OCI-LY7 (cell line): ENCODE data around the gene REXO1. TPM values are rescaled to one million over a fixed set of nuclear protein-coding genes. Genes with fewer than 3 reads are reported as not detected.

Source experiments
- BruUV-seq: library from RNA; stranded (reverse); fragments of 400-500 nt; replicated peaks from 2 replicates; lab custom pipeline; 2021; lab: Mats Ljungman, UMichigan
- CTCF ChIA-PET: fragments of 300-600 bp; sonication (Branson Sonifier 250); formaldehyde crosslinking; loops from one replicate; lab custom pipeline; 2022; ENCODE audit warnings: antibody characterized with exemption; ENCODE audit not compliant: unreplicated experiment; lab: Charles Lee
- POLR2A ChIA-PET: fragments of 300-600 bp; sonication (Branson Sonifier 250); formaldehyde crosslinking; loops from one replicate; lab custom pipeline; 2022; ENCODE audit warnings: antibody characterized with exemption; lab: Charles Lee
- DNase-seq: peaks from one replicate; pipeline ENCODE4 v3.0.0-alpha.2; 2015; ENCODE audit warnings: low spot score
- H2AFZ ChIP-seq: fragments of 200-600 bp; sonication (generic), shearing (Covaris generic); 2 replicates; pipeline ENCODE4 v1.6.1; 2014; ENCODE audit warnings: mild to moderate bottlenecking, antibody characterized with exemption, low read length, moderate library complexity
- H3K27ac ChIP-seq: fragments of 200-600 bp; sonication (generic); 2 replicates; pipeline ENCODE4 v1.5.1; 2014; ENCODE audit warnings: mixed run types, low read depth, mild to moderate bottlenecking, moderate library complexity, low read length, inconsistent platforms; ENCODE audit not compliant: poor library complexity, severe bottlenecking
- H3K36me3 ChIP-seq: fragments of 200-600 bp; sonication (generic); 2 replicates; pipeline ENCODE4 v1.6.1; 2014; ENCODE audit warnings: mild to moderate bottlenecking, antibody characterized with exemption, low read length, moderate library complexity, mixed read lengths; ENCODE audit not compliant: insufficient read depth
- H3K4me1 ChIP-seq: fragments of 200-600 bp; sonication (generic); 2 replicates; pipeline ENCODE4 v1.5.1; 2014; ENCODE audit warnings: mild to moderate bottlenecking, low read length; ENCODE audit not compliant: insufficient read depth, poor library complexity, severe bottlenecking
- H3K4me2 ChIP-seq: fragments of 200-600 bp; sonication (generic); 2 replicates; pipeline ENCODE4 v1.6.1; 2014; ENCODE audit warnings: mild to moderate bottlenecking, low read length
- H3K4me3 ChIP-seq: fragments of 200-600 bp; sonication (generic); 2 replicates; pipeline ENCODE4 v1.5.1; 2014; ENCODE audit warnings: mild to moderate bottlenecking, low read depth, low read length; ENCODE audit not compliant: poor library complexity, severe bottlenecking
- H3K79me2 ChIP-seq: fragments of 200-600 bp; sonication (generic); 2 replicates; pipeline ENCODE4 v1.6.1; 2016; ENCODE audit warnings: low read depth, mild to moderate bottlenecking, low read length, moderate library complexity, mixed read lengths; ENCODE audit not compliant: insufficient read depth
- H3K9me2 ChIP-seq: fragments of 200-600 bp; sonication (generic); 2 replicates; pipeline ENCODE4 v1.6.1; 2016; ENCODE audit warnings: mild to moderate bottlenecking, low read length, mixed read lengths; ENCODE audit not compliant: insufficient read depth
- H3K9me3 ChIP-seq: fragments of 200-600 bp; sonication (generic); 2 replicates; pipeline ENCODE4 v1.6.1; 2014; ENCODE audit warnings: mild to moderate bottlenecking, mixed run types, low read length, mixed read lengths
- H4K20me1 ChIP-seq: fragments of 200-600 bp; sonication (generic); 2 replicates; pipeline ENCODE4 v1.6.1; 2014; ENCODE audit warnings: mild to moderate bottlenecking, antibody characterized with exemption, low read length, moderate library complexity, mixed read lengths; ENCODE audit not compliant: insufficient read depth
- CTCF ChIP-seq: fragments of 200-600 bp; sonication (generic); conservative IDR thresholded peaks from 2 replicates; pipeline ENCODE4 v1.5.1; 2014; ENCODE audit warnings: mild to moderate bottlenecking, antibody characterized with exemption, low read length, moderate library complexity, mixed read lengths
- EZH2phosphoT487 ChIP-seq: fragments of 200-600 bp; sonication (generic); IDR thresholded peaks from 2 replicates; pipeline ENCODE4 v1.6.1; 2018; ENCODE audit warnings: low read depth, borderline replicate concordance, mild to moderate bottlenecking, mixed run types, antibody characterized with exemption, low read length, moderate library complexity, mixed read lengths
- intact Hi-C: fragments of 100-400 bp; cut with micrococcal nuclease; formaldehyde crosslinking; loops from one replicate; pipeline ENCODE4 v1.10.0; 2022; ENCODE audit not compliant: unreplicated experiment
- total RNA-seq, 2 experiments: library from RNA; depleted of rRNA in 1 of 2; stranded (reverse); fragments of >200 nt in 1 of 2; shearing (Covaris generic) in 1 of 2; gene quantifications; 2 replicates each; pipeline ENCODE4 v1.2.3, GENCODE V29; 2014 to 2022

REXO1 gene
- total RNA-seq, 2 experiments from 2014 or later, result 24.0 to 52.8 TPM

GRCh38 chr19:1822210-1822609 lies 26.1 kb downstream of the REXO1 start:
- Histone ChIP-seq H3K27ac (no peak overlapping the region), H2AFZ (no peak overlapping the region), H3K4me2 (no peak overlapping the region), H3K36me3 (peaks cover 89% of the 10 kb centered on the region), H3K9me2 (no peaks in the 10 kb centered on the region), H3K9me3 (no peaks in the 10 kb centered on the region), H4K20me1 (no peaks in the 10 kb centered on the region), H3K4me1 (no peaks in the 10 kb centered on the region), H3K4me3 (no peak overlapping the region), H3K79me2 (no peaks in the 10 kb centered on the region)
- ChIA-PET CTCF (no interaction called here), POLR2A (no interaction called here)
- TF ChIP-seq EZH2phosphoT487 (no peak), CTCF (no peak)
- intact Hi-C loops, result no loop called here
- DNase-seq, result no peak
- no TSS peak for BruUV-seq

DNA sequence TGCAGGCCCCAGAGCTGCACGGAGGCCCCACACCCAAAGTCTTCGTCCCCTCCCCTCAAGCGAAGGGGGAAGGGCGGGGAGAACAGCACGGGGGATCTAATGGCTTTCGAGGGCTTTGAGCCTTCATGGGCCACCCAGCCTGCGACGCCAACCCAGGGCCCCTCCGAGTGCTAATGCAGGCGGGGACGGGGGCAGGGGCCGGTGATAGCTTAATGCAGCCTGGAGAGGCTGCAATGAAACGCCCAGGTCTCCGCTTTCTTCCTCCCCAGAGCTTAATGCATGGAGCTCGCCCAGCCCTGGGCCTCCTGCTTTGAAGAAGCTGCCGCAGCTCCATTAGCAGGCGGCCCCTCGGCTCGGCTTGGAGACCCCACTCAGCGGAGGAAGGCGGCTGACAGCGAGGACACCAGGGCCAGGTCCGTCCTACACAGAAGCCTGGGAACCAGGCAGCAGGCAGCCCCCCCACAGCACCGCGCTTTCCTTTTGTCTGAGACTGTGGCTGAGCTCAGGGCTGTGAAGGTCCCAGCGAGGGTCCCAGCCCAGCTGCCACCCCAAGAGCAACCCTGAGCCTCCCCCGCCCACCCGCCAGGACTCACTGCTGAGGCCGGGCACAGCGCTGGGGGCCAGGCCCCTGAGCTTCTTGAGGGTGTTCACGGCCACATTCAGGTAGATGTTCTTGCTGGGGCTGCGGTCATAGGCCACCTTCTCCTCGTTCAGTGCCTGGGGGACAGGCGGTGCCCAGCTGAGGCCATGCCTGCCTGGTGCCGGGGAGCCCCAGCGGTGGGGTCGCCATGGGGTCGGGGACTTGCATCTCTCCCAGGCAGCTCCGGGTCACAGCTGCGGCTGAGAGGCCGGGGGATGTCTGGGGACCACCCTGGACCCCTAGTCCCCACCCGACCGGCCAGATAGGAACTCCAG lies 28.7 kb downstream of the REXO1 start:
- POLR2A ChIA-PET, result no interaction called here
- no peaks in the 10 kb centered on the region for H3K4me1 ChIP-seq
- H3K4me3 ChIP-seq, result no peak overlapping the region
- CTCF ChIA-PET, result no interaction called here
- H3K4me2 ChIP-seq, result no peak overlapping the region
- no peaks in the 10 kb centered on the region for H3K9me3 ChIP-seq
- H4K20me1 ChIP-seq, result no peaks in the 10 kb centered on the region
- no peak overlapping the region for H3K27ac ChIP-seq
- no peaks in the 10 kb centered on the region for H3K9me2 ChIP-seq
- no peak for DNase-seq
- H2AFZ ChIP-seq, result no peak overlapping the region
- H3K79me2 ChIP-seq, result no peaks in the 10 kb centered on the region
- peaks cover 88% of the 10 kb centered on the region for H3K36me3 ChIP-seq
- intact Hi-C loops, result no loop called here
- BruUV-seq, result no TSS peak
- no peak for TF ChIP-seq CTCF
- no peak for TF ChIP-seq EZH2phosphoT487
